ENCODE results near the gene STK39.

STK39 gene

DNA sequence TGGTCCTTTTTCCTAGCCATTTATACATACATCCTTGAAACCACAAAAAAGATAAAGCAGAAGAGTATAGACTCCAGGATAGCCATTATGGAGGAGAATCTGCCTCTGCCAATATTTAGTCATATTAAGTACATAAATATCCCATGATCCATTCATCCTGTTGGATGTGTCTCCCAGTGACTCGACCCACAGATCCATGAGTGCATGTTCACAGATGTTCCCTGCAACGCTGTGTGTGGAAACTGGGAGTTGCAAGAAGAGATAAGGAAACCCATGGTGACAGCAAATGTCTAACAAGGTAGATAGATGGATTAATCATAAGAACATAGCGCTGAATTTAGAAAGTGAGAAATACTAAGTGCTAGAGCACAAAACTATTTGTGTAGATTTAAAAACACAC, 34.5 kb downstream of the STK39 start:
- intact Hi-C loops (cut with DNase I) = no loop called here
- DNase-seq = no peak

DNA sequence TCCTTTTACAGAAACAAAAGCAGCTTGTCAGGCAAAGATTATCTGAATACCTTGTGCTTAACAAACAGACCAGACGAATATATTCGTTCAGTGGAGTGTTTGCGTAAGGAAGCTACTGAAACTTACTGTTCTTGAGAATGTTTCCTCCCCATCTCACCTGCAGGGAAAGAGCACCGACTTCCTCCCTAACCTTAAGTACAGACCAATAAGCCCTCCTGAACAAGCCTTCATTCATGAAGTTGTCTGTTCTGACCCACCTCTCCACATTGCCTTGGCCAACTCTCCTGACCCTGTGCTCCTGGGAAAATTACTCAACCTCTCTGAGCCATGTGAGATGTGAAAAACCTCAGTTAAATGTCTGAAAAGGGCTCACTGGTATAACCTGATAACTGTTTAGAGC, 35.2 kb downstream of the STK39 start:
- no peak for DNase-seq
- intact Hi-C loops (cut with DNase I) = no loop called here

DNA sequence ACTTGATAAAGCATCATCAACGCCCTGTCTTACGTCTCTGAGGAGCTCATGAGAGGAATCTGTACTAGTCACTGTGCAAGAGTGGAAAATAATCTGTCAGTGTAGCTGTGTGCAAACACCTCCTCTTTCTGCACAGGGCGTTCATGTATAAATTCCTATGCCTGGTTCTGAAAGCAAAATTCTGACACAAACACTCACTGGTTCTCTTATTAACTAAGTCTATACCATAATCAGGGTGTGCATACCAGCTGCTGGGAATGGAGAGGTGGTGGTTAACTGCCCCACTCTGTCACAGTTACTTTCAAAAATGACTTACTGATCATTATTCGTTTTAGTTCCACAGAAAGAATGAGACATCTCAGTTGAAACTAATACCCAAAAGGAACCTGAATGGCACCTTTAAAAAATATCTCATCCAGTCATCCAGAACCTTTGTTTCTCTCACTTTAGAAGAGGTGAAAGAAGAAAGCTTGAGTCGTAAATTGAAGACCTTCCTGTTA, 35.7 kb downstream of the STK39 start:
- intact Hi-C loops (cut with DNase I) = no loop called here
- peak in 1 of 42 donors; percentile 30 for DNase-seq

DNA sequence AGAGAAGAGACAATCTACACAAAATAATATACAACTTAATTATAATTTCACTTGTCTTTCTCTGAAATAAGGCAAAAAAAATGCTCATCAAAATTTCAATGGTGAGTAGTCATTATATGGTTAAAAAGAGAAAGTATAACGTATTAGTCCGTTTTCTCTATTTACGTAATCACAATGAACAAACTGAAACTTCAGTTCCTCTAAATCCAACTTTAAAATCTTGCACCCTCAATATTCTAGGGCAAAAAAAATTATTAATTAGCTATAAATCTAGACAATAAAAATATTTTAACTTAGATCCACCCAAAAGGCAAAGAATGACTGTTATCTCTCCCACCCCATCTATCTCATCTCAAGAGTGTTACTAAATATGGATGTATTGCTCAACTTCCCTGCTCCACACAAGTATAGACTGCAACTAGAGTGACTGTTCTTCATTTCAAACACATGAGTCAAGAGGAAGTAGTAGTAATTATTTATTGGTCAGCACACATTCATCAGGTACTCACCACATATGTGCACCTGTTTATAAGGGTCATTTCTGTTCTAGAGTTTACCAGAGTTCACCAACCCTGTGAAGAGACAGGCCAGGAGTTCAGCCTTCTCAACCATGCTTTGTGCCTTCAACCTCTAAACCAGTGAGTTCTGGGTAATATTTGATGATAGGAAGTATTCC, 36.4 kb downstream of the STK39 start:
- no peak for DNase-seq
- intact Hi-C loops (cut with DNase I) = no loop called here

DNA sequence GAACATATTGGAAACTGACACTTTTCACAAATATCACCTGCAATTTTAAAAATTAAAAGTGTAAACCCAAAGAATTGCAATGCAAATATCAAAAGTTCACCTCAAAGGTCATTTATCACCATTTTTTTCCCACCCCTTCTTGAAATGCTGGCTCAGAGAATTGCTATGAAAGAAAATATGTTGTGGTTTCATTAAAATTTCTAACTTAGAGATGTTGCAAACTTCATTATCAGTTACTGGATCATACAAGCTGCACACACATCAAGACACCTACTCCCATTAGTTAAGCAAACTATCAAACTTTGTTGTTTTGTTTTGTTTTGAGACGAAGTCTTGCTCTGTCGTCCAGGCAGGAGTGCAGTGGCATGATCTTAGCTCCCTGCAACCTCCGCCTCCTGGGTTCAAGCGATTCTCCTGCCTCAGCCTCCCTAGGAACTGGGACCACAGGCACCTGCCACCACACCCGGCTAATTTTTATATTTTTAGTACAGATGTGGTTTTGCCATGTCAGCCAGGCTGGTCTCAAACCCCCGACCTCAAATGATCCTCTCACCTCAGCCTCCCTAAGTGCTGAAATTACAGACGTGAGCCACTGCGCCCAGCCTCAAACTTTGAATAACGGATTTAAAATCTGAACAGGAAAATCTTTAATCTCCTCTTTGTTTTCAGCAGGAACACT, 37.0 kb downstream of the STK39 start:
- intact Hi-C loops (cut with DNase I) = no loop called here
- no peak for DNase-seq

GRCh38 chr2:168208652-168209051, 38.7 kb downstream of the STK39 start:
- DNase-seq = no peak
- intact Hi-C loops (cut with DNase I) = no loop called here

- intact Hi-C loops (cut with DNase I) = no loop called here
- no peak for DNase-seq
Measured at GRCh38 chr2:168207851-168208250, 39.5 kb downstream of the STK39 start.

- DNase-seq = no peak
- intact Hi-C loops (cut with DNase I) = no loop called here
Measured at GRCh38 chr2:168203762-168204693, 43.4 kb downstream of the STK39 start.

DNA sequence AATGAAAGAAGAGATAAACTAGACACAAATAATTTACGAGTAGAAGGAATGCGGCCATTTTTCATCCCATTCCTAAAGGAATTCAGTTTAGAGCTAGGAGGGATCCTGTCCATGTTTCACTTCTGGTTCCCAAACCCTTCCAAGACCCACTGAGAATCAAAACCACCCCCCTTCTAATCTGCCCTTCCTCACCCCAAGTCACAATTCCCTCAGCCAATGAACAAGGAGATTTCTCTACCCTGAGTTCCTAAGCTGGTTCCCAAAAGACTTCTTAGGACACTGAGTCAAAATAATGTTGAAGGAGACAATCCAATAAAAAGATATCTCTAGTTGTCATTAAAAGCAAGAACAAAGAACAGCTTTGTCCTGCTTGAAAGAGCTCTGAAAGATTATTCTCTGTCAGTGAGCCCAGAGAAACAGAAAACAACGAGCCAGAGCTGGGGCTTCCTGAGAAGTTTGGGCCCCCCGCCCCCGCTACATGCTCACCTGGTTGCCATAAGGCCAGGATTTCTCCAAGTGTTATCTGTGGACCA, 45.7 kb downstream of the STK39 start:
- intact Hi-C loops (cut with DNase I) = no loop called here
- DNase-seq = no peak

DNA sequence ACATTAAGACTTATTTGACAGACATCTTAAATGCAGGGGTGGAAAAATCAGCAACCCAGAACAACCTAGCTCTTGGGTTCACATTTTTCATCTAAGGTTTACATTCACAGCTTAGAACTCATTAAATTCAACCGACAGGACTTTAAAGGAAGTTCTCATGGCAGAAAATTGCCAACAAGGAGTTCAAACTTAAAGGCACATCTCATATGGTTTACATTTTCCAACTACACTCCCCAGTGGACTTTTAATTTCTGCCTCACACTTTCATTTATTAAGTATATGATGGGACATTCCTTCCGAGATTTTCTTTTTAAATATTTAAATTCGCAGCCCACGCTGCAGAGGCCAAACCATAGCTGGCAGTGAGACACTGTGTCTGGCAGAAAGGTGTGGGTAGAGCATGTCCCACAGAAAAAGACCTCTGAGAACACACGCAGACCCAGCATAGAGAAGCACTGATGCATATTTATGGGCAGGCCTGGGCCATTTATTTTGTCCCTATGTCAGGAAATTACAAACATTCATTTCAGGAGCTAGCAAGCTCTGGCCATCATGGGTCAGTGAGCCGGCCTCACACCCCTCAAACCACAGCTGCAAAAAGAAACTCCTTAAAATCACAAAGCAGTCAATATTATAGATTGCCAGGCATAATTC, 46.3 kb downstream of the STK39 start:
- intact Hi-C loops (cut with DNase I) = no loop called here
- no peak for DNase-seq

- no peak for DNase-seq
Measured at GRCh38 chr2:168198476-168199207, 48.8 kb downstream of the STK39 start.

DNA sequence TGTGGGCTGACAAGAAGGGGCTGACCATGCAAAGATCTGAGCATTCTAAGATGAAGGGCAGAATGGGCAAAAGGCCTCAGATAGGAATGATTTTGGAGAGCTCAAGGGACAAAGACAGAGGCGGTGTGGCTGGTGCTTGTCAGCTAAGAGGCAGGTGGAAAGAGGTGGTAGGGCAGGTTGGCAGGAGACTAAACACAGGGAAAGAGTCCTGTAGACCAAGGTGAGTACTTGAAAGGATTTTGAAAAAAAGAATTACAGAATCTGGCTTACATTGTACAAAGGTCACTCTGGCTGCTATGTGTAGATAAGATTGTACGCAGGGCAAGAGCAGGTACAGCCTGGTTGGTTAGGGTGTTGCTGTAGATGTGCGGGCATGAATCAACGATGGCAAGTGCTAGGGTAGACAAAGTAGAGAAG, 50.6 kb downstream of the STK39 start:
- no peak for DNase-seq
- intact Hi-C loops (cut with DNase I) = no loop called here

More at GRCh38 chr2:168198476-168199207, 48.8 kb downstream of the STK39 start:
- intact Hi-C loops (cut with DNase I) = no loop called here

DNA sequence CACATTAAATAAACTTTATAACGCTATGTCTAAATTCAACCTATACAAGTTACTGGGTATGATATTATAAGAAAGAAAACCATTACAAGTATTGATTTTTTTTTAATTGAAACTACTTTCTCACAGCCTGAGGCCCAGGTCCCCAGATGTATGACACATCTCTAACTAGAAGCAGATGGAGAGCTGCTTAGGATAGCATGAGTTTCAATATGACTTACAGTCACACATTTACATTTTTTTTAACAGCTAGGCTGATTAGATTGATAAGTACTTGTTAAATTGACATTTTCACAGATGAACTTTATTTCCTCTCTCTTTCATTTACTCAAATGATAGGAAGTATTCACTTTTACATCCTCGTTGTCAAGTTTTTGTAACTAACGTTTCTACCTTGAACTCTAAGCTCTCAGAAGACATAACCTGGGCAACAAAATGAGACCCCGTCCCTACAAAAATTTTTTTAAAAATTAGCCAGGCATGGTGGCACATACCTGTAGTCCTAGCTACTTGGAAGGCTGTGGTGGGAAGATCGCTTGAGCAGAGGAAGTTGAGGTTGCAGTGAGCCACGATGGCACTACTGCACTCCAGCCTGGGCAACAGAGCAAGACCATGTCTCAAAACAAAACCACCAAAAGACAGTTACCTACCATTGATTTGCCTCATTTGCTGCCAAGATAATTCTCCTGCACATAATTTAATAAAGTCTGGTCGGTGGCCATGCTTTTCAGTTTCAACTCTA, 52.4 kb downstream of the STK39 start:
- intact Hi-C loops (cut with DNase I) = no loop called here
- no peak for DNase-seq

- DNase-seq = no peak
- intact Hi-C loops (cut with DNase I) = no loop called here
Measured at GRCh38 chr2:168192839-168193616, 54.4 kb downstream of the STK39 start.

DNA sequence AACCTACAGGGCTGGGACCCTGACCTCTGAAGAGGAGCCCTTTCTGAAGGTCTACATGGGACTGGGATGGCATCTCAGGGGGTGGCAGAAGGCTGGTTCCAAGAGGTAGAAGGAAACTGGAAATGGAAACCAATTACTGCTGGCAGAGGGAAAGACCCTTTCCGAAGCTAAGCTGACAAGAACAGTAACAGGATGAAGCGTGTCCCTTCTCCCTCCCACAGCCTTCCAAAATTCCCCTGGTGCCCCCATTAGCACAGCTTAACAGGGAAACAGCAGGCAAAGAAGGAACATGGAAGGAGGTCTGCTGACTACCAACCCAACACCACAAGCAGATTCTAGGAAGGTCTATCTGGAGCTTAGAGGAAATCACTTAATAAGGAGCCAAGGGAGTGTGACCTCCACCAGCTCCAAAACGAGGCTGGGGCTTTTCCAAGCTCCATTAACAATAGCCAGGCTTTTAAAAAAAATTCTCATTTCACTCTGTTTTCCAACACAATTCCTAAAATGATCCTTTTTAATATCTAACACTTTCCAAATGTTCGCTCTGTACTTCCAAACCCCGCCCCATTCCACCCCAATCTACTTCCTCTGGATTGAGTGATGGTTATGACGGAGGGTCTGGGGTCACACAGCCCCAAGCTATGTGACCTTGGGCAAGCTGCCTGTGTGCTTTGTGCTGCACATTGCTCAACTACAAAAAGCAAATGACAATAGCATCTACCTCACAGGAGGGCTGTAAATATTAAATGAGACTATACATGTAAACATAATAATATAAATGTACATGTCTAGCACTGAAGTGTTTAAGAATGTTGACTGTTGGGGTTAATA, 55.2 kb downstream of the STK39 start:
- intact Hi-C loops (cut with DNase I) = no loop called here
- no peak for DNase-seq
